ENCODE data around the gene UBE3A. TPM values are rescaled to one million over a fixed set of nuclear protein-coding genes. Genes with fewer than 3 reads are reported as not detected.

Gene UBE3A
- total and polyA plus RNA-seq, 10 of the 15 experiments (the other 5 are each of a cell fraction or from before 2014, with no cell fraction given), result 29.4 to 82.9 (median 58.7) TPM

DNA sequence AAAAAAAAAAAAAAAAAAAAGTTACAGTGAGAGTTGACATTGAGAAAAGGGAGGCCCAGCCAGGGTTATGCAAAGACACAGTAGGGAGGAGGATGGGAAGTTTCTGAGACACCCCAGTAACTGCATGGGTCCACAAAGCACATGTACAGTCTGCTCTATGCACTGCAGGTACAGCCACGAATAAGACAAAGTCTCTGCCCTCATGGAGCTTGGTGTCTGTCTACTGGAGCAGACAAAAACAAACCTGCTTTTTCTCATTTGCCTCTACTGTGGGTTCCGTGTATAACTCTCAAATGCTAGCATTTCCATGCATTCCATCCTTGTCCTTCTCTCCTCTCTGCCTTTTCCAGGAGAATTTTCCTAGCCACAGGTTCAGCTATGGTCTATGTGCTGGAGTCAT is 107.4 kb downstream of the UBE3A start:
- Histone ChIP-seq H2AFZ (ENCODE audit: control insufficient read depth, low read depth, low read length) (no peak overlapping the region), H3K9me3 (replicated peaks; ENCODE audit: control insufficient read depth, insufficient read depth, low read length) (no peaks in the 10 kb centered on the region; the same call in 2 of the 3 replicates), H3K4me2 (ENCODE audit: control insufficient read depth, insufficient read depth) (no peak overlapping the region), H3K27ac (ENCODE audit: control insufficient read depth, insufficient read depth) (no peak overlapping the region), H3K79me2 (ENCODE audit: control insufficient read depth, insufficient read depth, low read length) (no peaks in the 10 kb centered on the region), H3K27me3 (replicated peaks in 1 of 2; ENCODE audit: control insufficient read depth in 2 of 2, insufficient read depth in 2 of 2, low read length in 1 of 2) (no peaks in the 10 kb centered on the region), H3K36me3 (ENCODE audit: control insufficient read depth in 2 of 2, insufficient read depth in 2 of 2, low read length in 1 of 2) (0 out of 4 replicates have a peak, but pooled peaks cover 0 to 6% of the 10 kb centered on the region in 2 experiments), H3K9ac (ENCODE audit: control insufficient read depth, insufficient read depth, low read length) (no peak overlapping the region), H3K4me3 (no peak overlapping the region), H3K4me1 (ENCODE audit: control insufficient read depth, insufficient read depth, low read length) (no peaks in the 10 kb centered on the region), H4K20me1 (ENCODE audit: control insufficient read depth, insufficient read depth) (no peaks in the 10 kb centered on the region)
- RAD21 ChIA-PET (ENCODE audit: unreplicated experiment), result no interaction called here
- BruUV-seq (replicated peaks), result no TSS peak
- 94% methylated on average over 2 of the region's 2 CpGs for WGBS (ENCODE audit: insufficient coverage, insufficient replicate concordance, low lambda C conversion rate, missing lambda C conversion rate)
- intact Hi-C loops (cut with micrococcal nuclease; ENCODE audit: unreplicated experiment), result no loop called here
- POLR2A ChIA-PET, result no interaction called here
- DNase-seq (ENCODE audit: low read depth, low spot score) (no peak), FAIRE-seq (no peak), ATAC-seq (no peak)
- in situ Hi-C loops (cut with MboI), result loop anchor here (10.0 kb wide), 1 partner anchor 363 kb away; no protein-coding TSS in a partner anchor
- SMC1A ChIA-PET (ENCODE audit: uncharacterized antibody, unreplicated experiment), result interaction anchor here (1.4 kb wide), 1 partner anchor 87 kb away, joined by 3 read pairs; no protein-coding TSS in a partner anchor
- CTCF ChIA-PET, result no interaction called here
- TF ChIP-seq TBL1XR1 (IDR thresholded peaks at IDR 0.05; ENCODE audit: low read depth, low read length) (no peak), SMAD5 (IDR thresholded peaks at IDR 0.05; ENCODE audit: low read depth) (no peak), E4F1 (IDR thresholded peaks at IDR 0.05; ENCODE audit: borderline replicate concordance, partially characterized antibody) (no peak), ETV6 (conservative IDR thresholded peaks at IDR 0.05 in 1 of 2, IDR thresholded peaks at IDR 0.05 in 1 of 2; ENCODE audit: borderline replicate concordance in 1 of 2, low read depth in 1 of 2) (no peak), ZNF687 (IDR thresholded peaks at IDR 0.05) (no peak), WRNIP1 (IDR thresholded peaks at IDR 0.05; ENCODE audit: borderline replicate concordance, low read depth, low read length) (no peak), NBN (IDR thresholded peaks at IDR 0.05) (no peak), NR2C2 (IDR thresholded peaks at IDR 0.05; ENCODE audit: borderline replicate concordance, control insufficient read depth, insufficient read length, low read depth) (no peak), RCOR1 (conservative IDR thresholded peaks at IDR 0.05; ENCODE audit: low read depth, low read length) (no peak), LARP7 (IDR thresholded peaks at IDR 0.05) (no peak), FOS (IDR thresholded peaks at IDR 0.05; ENCODE audit: borderline replicate concordance, extremely low read depth, insufficient read length) (no peak)
- TF ChIP-seq, protein P1, sequence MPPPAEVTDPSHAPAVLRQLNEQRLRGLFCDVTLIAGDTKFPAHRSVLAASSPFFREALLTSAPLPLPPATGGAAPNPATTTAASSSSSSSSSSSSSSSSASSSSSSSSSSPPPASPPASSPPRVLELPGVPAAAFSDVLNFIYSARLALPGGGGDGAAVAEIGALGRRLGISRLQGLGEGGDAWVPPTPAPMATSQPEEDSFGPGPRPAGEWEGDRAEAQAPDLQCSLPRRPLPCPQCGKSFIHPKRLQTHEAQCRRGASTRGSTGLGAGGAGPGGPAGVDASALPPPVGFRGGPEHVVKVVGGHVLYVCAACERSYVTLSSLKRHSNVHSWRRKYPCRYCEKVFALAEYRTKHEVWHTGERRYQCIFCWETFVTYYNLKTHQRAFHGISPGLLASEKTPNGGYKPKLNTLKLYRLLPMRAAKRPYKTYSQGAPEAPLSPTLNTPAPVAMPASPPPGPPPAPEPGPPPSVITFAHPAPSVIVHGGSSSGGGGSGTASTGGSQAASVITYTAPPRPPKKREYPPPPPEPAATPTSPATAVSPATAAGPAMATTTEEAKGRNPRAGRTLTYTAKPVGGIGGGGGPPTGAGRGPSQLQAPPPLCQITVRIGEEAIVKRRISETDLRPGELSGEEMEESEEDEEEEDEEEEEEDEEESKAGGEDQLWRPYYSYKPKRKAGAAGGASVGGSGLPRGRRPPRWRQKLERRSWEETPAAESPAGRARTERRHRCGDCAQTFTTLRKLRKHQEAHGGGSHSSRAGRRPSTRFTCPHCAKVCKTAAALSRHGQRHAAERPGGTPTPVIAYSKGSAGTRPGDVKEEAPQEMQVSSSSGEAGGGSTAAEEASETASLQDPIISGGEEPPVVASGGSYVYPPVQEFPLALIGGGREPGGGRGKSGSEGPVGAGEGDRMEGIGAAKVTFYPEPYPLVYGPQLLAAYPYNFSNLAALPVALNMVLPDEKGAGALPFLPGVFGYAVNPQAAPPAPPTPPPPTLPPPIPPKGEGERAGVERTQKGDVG (CRISPR knock-in tag; IDR thresholded peaks at IDR 0.05), result no peak
- TF ChIP-seq, protein P2, sequence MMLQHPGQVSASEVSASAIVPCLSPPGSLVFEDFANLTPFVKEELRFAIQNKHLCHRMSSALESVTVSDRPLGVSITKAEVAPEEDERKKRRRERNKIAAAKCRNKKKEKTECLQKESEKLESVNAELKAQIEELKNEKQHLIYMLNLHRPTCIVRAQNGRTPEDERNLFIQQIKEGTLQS (IDR thresholded peaks at IDR 0.05; ENCODE audit: borderline replicate concordance, extremely low read depth, low read depth, low read length), result no peak

All from GM12878 (cell line).